ENCODE results near the gene ARHGEF18.
"Not testable (repeated sequence)": the region's sequence is repeated elsewhere in the genome, so short reads cannot be mapped to it uniquely, and the experiment has no call there.

ARHGEF18 gene

GRCh38 chr19:7348587-7349230 lies at the start of gene ARHGEF18:
ARHGEF18 (plus strand) TSS chr19:7348937; CDS start chr19:7362891, 13,954 bp downstream.
- H3K27me3 ChIP-seq (ENCODE audit: control insufficient read depth, insufficient read depth, low read length), result no peaks in the 10 kb centered on the region
- no peak within 1 kb of the TSS for H3K4me3 ChIP-seq (ENCODE audit: low read depth, low read length)
- H3K9me3 ChIP-seq (ENCODE audit: control insufficient read depth, insufficient read depth, low read depth, low read length), result peaks cover 6% of the 10 kb centered on the region
- 0 out of 2 replicates have a peak, but pooled peaks cover 7% of the 10 kb centered on the region for H3K4me1 ChIP-seq (ENCODE audit: control insufficient read depth, insufficient read depth, low read length)
- H3K36me3 ChIP-seq (ENCODE audit: control insufficient read depth, insufficient read depth, low read length), result no peaks in the 10 kb centered on the region
- H3K9ac ChIP-seq (ENCODE audit: low read length), result no peak within 1 kb of the TSS
- H3K27ac ChIP-seq (ENCODE audit: low read depth, low read length), result no peak within 1 kb of the TSS

DNA sequence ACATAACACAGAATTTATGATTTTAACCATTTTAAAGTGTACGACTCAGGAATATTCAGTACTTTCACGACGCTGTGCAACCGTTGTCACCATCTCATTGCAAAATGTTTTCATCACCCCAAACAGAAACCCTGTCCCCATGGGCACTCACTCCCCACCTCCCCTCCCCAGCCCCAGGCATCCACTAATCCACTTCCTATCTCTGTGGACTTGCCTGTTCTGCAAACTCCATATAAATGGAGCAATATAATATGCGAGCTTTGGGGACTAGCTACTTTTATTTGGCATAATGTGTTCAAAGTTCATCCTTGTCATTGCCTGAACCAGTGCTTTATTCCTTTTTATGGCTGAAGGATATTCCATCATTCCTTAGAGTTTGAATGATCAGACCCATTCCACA lies 47.2 kb upstream of the ARHGEF18 start:
- Histone ChIP-seq H3K9me3 (ENCODE audit: control insufficient read depth, insufficient read depth, low read depth, low read length) (no peaks in the 10 kb centered on the region), H3K4me3 (ENCODE audit: low read depth, low read length) (no peak overlapping the region), H3K36me3 (ENCODE audit: control insufficient read depth, insufficient read depth, low read length) (no peaks in the 10 kb centered on the region), H3K4me1 (ENCODE audit: control insufficient read depth, insufficient read depth, low read length) (no peaks in the 10 kb centered on the region), H3K9ac (ENCODE audit: low read length) (no peak overlapping the region), H3K27me3 (ENCODE audit: control insufficient read depth, insufficient read depth, low read length) (no peaks in the 10 kb centered on the region), H3K27ac (ENCODE audit: low read depth, low read length) (no peak overlapping the region)

- Histone ChIP-seq H3K27ac (ENCODE audit: low read depth, low read length) (no peak overlapping the region), H3K4me1 (ENCODE audit: control insufficient read depth, insufficient read depth, low read length) (no peaks in the 10 kb centered on the region), H3K36me3 (ENCODE audit: control insufficient read depth, insufficient read depth, low read length) (no peaks in the 10 kb centered on the region), H3K4me3 (ENCODE audit: low read depth, low read length) (no peak overlapping the region), H3K9me3 (ENCODE audit: control insufficient read depth, insufficient read depth, low read depth, low read length) (no peaks in the 10 kb centered on the region), H3K9ac (ENCODE audit: low read length) (no peak overlapping the region), H3K27me3 (ENCODE audit: control insufficient read depth, insufficient read depth, low read length) (no peaks in the 10 kb centered on the region)
Observed at GRCh38 chr19:7303470-7303869, 45.3 kb upstream of the ARHGEF18 start.

DNA sequence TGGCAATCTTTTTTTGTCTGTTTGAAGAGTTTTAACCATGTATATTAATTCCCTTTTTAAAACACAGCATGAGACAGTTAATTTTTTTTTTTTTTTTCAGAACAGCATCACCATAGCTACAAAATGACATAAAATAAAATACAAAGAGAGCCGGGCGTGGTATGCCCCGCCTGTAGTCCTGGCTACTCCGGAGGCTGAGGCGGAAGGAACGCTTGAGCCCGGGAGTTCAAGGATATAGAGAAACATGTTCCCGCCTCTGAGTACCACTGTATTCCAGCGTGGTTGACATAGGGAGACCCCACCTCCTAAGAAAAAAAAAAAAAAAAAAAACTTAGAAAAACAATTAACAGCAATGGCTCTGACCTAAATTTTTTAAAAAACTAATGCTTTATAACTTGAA lies 44.5 kb upstream of the ARHGEF18 start:
- Histone ChIP-seq H3K9ac (ENCODE audit: low read length) (no peak overlapping the region), H3K36me3 (ENCODE audit: control insufficient read depth, insufficient read depth, low read length) (no peaks in the 10 kb centered on the region), H3K4me3 (ENCODE audit: low read depth, low read length) (no peak overlapping the region), H3K9me3 (ENCODE audit: control insufficient read depth, insufficient read depth, low read depth, low read length) (no peaks in the 10 kb centered on the region), H3K27ac (ENCODE audit: low read depth, low read length) (no peak overlapping the region), H3K4me1 (ENCODE audit: control insufficient read depth, insufficient read depth, low read length) (no peaks in the 10 kb centered on the region), H3K27me3 (ENCODE audit: control insufficient read depth, insufficient read depth, low read length) (no peaks in the 10 kb centered on the region)

- Histone ChIP-seq H3K4me1 (ENCODE audit: control insufficient read depth, insufficient read depth, low read length) (no peaks in the 10 kb centered on the region), H3K27me3 (ENCODE audit: control insufficient read depth, insufficient read depth, low read length) (no peaks in the 10 kb centered on the region), H3K4me3 (ENCODE audit: low read depth, low read length) (no peak overlapping the region), H3K27ac (ENCODE audit: low read depth, low read length) (no peak overlapping the region), H3K9ac (ENCODE audit: low read length) (no peak overlapping the region), H3K36me3 (ENCODE audit: control insufficient read depth, insufficient read depth, low read length) (no peaks in the 10 kb centered on the region), H3K9me3 (ENCODE audit: control insufficient read depth, insufficient read depth, low read depth, low read length) (no peaks in the 10 kb centered on the region)
Observed at GRCh38 chr19:7307590-7308218, 41.0 kb upstream of the ARHGEF18 start.

- not testable (repeated sequence) for H3K9me3 ChIP-seq (ENCODE audit: control insufficient read depth, insufficient read depth, low read depth, low read length); H3K9ac ChIP-seq (ENCODE audit: low read length); H3K4me3 ChIP-seq (ENCODE audit: low read depth, low read length); H3K36me3 ChIP-seq (ENCODE audit: control insufficient read depth, insufficient read depth, low read length); H3K27ac ChIP-seq (ENCODE audit: low read depth, low read length); H3K4me1 ChIP-seq (ENCODE audit: control insufficient read depth, insufficient read depth, low read length); H3K27me3 ChIP-seq (ENCODE audit: control insufficient read depth, insufficient read depth, low read length)
Observed at GRCh38 chr19:7308327-7308726, 40.4 kb upstream of the ARHGEF18 start.

GRCh38 chr19:7311911-7312310 lies 36.8 kb upstream of the ARHGEF18 start:
- Histone ChIP-seq H3K4me1 (ENCODE audit: control insufficient read depth, insufficient read depth, low read length) (no peaks in the 10 kb centered on the region), H3K27me3 (ENCODE audit: control insufficient read depth, insufficient read depth, low read length) (no peaks in the 10 kb centered on the region), H3K9me3 (ENCODE audit: control insufficient read depth, insufficient read depth, low read depth, low read length) (peaks cover 8% of the 10 kb centered on the region; the same call in 1 of the 2 replicates), H3K9ac (ENCODE audit: low read length) (no peak overlapping the region), H3K36me3 (ENCODE audit: control insufficient read depth, insufficient read depth, low read length) (no peaks in the 10 kb centered on the region), H3K4me3 (ENCODE audit: low read depth, low read length) (no peak overlapping the region), H3K27ac (ENCODE audit: low read depth, low read length) (no peak overlapping the region)

DNA sequence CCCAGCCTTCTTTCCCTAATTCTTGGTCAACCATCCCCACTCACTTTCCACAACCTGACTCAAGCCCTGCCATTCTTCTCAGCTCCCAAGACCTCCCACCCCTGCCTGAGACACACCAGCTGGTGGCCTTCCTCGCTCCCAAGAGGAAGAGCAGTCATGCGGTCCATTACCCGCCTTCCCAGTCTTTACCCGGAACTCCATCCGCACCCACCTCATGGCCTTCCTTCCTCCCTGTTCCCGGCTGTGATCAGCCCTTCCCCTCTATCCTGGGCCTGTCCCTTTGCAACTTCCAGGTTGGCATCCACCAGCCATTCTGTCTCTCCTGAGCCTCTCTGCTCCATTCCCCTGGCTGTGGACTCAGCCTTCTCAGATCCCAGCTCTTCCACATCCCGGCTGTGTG lies 35.9 kb upstream of the ARHGEF18 start:
- Histone ChIP-seq H3K36me3 (ENCODE audit: control insufficient read depth, insufficient read depth, low read length) (no peaks in the 10 kb centered on the region), H3K9ac (ENCODE audit: low read length) (no peak overlapping the region), H3K9me3 (ENCODE audit: control insufficient read depth, insufficient read depth, low read depth, low read length) (peaks cover 8% of the 10 kb centered on the region; the same call in 1 of the 2 replicates), H3K4me3 (ENCODE audit: low read depth, low read length) (no peak overlapping the region), H3K4me1 (ENCODE audit: control insufficient read depth, insufficient read depth, low read length) (no peaks in the 10 kb centered on the region), H3K27me3 (ENCODE audit: control insufficient read depth, insufficient read depth, low read length) (no peaks in the 10 kb centered on the region), H3K27ac (ENCODE audit: low read depth, low read length) (no peak overlapping the region)

DNA sequence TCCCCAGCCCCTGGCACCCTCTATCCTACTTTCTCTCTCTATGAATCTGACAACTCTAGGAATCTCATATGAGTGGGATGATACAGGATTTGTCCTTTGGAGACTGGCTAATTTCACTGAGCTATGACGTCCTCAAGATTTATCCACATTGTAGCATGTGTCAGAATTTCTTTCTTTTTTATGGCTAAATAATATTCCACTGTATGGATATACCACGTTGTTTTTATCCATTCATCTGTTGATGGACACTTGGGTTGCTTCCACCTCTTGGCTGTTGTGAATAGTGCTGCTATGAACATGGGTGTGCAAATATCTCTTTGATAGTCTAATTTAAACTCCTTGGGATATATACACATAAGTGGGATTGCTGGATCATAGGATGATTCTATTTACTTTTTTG lies 30.6 kb upstream of the ARHGEF18 start:
- Histone ChIP-seq H3K27ac (ENCODE audit: low read depth, low read length) (no peak overlapping the region), H3K9me3 (ENCODE audit: control insufficient read depth, insufficient read depth, low read depth, low read length) (peaks cover 12% of the 10 kb centered on the region), H3K4me1 (ENCODE audit: control insufficient read depth, insufficient read depth, low read length) (no peaks in the 10 kb centered on the region), H3K36me3 (ENCODE audit: control insufficient read depth, insufficient read depth, low read length) (no peaks in the 10 kb centered on the region), H3K9ac (ENCODE audit: low read length) (no peak overlapping the region), H3K4me3 (ENCODE audit: low read depth, low read length) (no peak overlapping the region), H3K27me3 (ENCODE audit: control insufficient read depth, insufficient read depth, low read length) (no peaks in the 10 kb centered on the region)

- Histone ChIP-seq H3K9ac (ENCODE audit: low read length) (no peak overlapping the region), H3K4me3 (ENCODE audit: low read depth, low read length) (no peak overlapping the region), H3K36me3 (ENCODE audit: control insufficient read depth, insufficient read depth, low read length) (no peaks in the 10 kb centered on the region), H3K4me1 (ENCODE audit: control insufficient read depth, insufficient read depth, low read length) (no peaks in the 10 kb centered on the region), H3K9me3 (ENCODE audit: control insufficient read depth, insufficient read depth, low read depth, low read length) (peaks cover 10% of the 10 kb centered on the region), H3K27ac (ENCODE audit: low read depth, low read length) (no peak overlapping the region), H3K27me3 (ENCODE audit: control insufficient read depth, insufficient read depth, low read length) (no peaks in the 10 kb centered on the region)
Observed at GRCh38 chr19:7326105-7326877, 22.4 kb upstream of the ARHGEF18 start.

- no peaks in the 10 kb centered on the region for H3K27me3 ChIP-seq (ENCODE audit: control insufficient read depth, insufficient read depth, low read length)
- H3K9me3 ChIP-seq (ENCODE audit: control insufficient read depth, insufficient read depth, low read depth, low read length), result peaks cover 13% of the 10 kb centered on the region
- no peak overlapping the region for H3K27ac ChIP-seq (ENCODE audit: low read depth, low read length)
- H3K36me3 ChIP-seq (ENCODE audit: control insufficient read depth, insufficient read depth, low read length), result no peaks in the 10 kb centered on the region
- H3K4me3 ChIP-seq (ENCODE audit: low read depth, low read length), result no peak overlapping the region
- no peaks in the 10 kb centered on the region for H3K4me1 ChIP-seq (ENCODE audit: control insufficient read depth, insufficient read depth, low read length)
- no peak overlapping the region for H3K9ac ChIP-seq (ENCODE audit: low read length)
Observed at GRCh38 chr19:7327802-7328201, 20.9 kb upstream of the ARHGEF18 start.

All from HUES6 (cell line).